Endothelial cell of umbilical vein (primary cell): ENCODE data around the gene MAPK4. TPM values are rescaled to one million over a fixed set of nuclear protein-coding genes. Genes with fewer than 3 reads are reported as not detected.

Experiments used
- BruUV-seq: library from RNA; stranded (reverse); fragments of 400-500 nt; replicated peaks from 2 replicates; lab custom pipeline; 2021; lab: Mats Ljungman, UMichigan
- CTCF ChIA-PET: fragments of 300-600, 350-600 bp; sonication (Branson Sonifier 250); formaldehyde crosslinking; loops from one replicate; lab custom pipeline; 2021; ENCODE audit warnings: antibody characterized with exemption, inconsistent platforms; lab: Charles Lee
- POLR2A ChIA-PET: fragments of 300-600, 350-600 bp; sonication (Branson Sonifier 250); formaldehyde crosslinking; loops from one replicate; lab custom pipeline; 2021; ENCODE audit warnings: antibody characterized with exemption, inconsistent platforms; lab: Charles Lee
- DNase-seq: peaks from one replicate; pipeline ENCODE4 v3.0.0-alpha.2; 2011; ENCODE audit warnings: low read depth, low spot score
- FAIRE-seq: peaks from 2 replicates; lab custom pipeline; 2011; peaks lifted over from hg19 to GRCh38; lab: Jason Lieb, UNC
- H2AFZ ChIP-seq: 2 replicates; pipeline ENCODE4 v1.6.0; 2012; ENCODE audit warnings: low read depth, low read length, control low read depth, inconsistent platforms
- H3K27ac ChIP-seq: 2 replicates; pipeline ENCODE4 v1.5.1; 2011; ENCODE audit warnings: low read depth, mild to moderate bottlenecking, control low read depth, low read length, moderate library complexity; ENCODE audit not compliant: insufficient read depth
- H3K27me3 ChIP-seq, 2 experiments: 2 replicates each; pipeline versions ENCODE4 v1.6.0 to v1.6.1; 2011; ENCODE audit warnings: low read length in 2 of 2, mixed read lengths in 1 of 2; ENCODE audit not compliant: control insufficient read depth in 2 of 2, insufficient read depth in 2 of 2
- H3K36me3 ChIP-seq, 2 experiments: 2 replicates in 1 of 2; 3 replicates in 1 of 2; pipeline ENCODE4 v1.5.1; 2011; ENCODE audit warnings: low read length in 2 of 2, mild to moderate bottlenecking in 1 of 2, moderate library complexity in 1 of 2; ENCODE audit not compliant: control insufficient read depth in 2 of 2, insufficient read depth in 2 of 2; ENCODE audit errors: extremely low read depth in 1 of 2
- H3K4me1 ChIP-seq: 3 replicates; pipeline ENCODE4 v1.5.1; 2011; ENCODE audit warnings: mild to moderate bottlenecking, low read length; ENCODE audit not compliant: control insufficient read depth, insufficient read depth; ENCODE audit errors: extremely low read depth
- H3K4me2 ChIP-seq: 2 replicates; pipeline ENCODE4 v1.6.1; 2011; ENCODE audit warnings: low read length, control low read depth, mixed read lengths; ENCODE audit not compliant: insufficient read depth
- H3K4me3 ChIP-seq, 3 experiments: fragments of 200-600 bp in 1 of 3; sonication (generic), shearing (Covaris generic) in 1 of 3; replicated peaks in 1 of 3; 2 replicates each; pipeline ENCODE4 v1.5.1; 2011 to 2016; ENCODE audit warnings: control low read depth in 3 of 3, low read length in 3 of 3, mild to moderate bottlenecking in 2 of 3, inconsistent platforms in 1 of 3, low read depth in 1 of 3, moderate library complexity in 1 of 3; ENCODE audit not compliant: insufficient read depth in 1 of 3
- H3K79me2 ChIP-seq: 2 replicates; pipeline ENCODE4 v1.6.0; 2012; ENCODE audit warnings: low read length, inconsistent platforms; ENCODE audit not compliant: control insufficient read depth, insufficient read depth
- H3K9ac ChIP-seq: replicated peaks from 2 replicates; pipeline ENCODE3; 2011; ENCODE audit warnings: low read length, control low read depth; ENCODE audit not compliant: insufficient read depth; ENCODE audit errors: extremely low read depth
- H3K9me1 ChIP-seq: replicated peaks from 3 replicates; pipeline ENCODE4 v1.6.0; 2011; ENCODE audit warnings: mild to moderate bottlenecking, low read length; ENCODE audit not compliant: control insufficient read depth, insufficient read depth; ENCODE audit errors: extremely low read depth
- H3K9me3 ChIP-seq: replicated peaks from 2 replicates; pipeline ENCODE4 v1.5.1; 2012; ENCODE audit warnings: low read length, inconsistent platforms; ENCODE audit not compliant: control insufficient read depth, insufficient read depth
- H4K20me1 ChIP-seq: replicated peaks from 2 replicates; pipeline ENCODE3; 2011; ENCODE audit warnings: mild to moderate bottlenecking, low read length; ENCODE audit not compliant: control insufficient read depth, insufficient read depth; ENCODE audit errors: extremely low read depth
- EZH2 ChIP-seq: IDR thresholded peaks from 2 replicates; pipeline ENCODE4 v1.6.1; 2012; ENCODE audit warnings: borderline replicate concordance, low read depth, mild to moderate bottlenecking, moderate library complexity, low read length, inconsistent platforms; ENCODE audit not compliant: severe bottlenecking
- FOS ChIP-seq: IDR thresholded peaks from 2 replicates; pipeline ENCODE4 v1.6.1; 2011; ENCODE audit warnings: mild to moderate bottlenecking, low read length, moderate library complexity, borderline replicate concordance; ENCODE audit not compliant: insufficient read depth
- GATA2 ChIP-seq: IDR thresholded peaks from 2 replicates; pipeline ENCODE4 v1.7.0; 2011; ENCODE audit warnings: low read depth, mild to moderate bottlenecking, moderate library complexity, mixed read lengths, low read length; ENCODE audit not compliant: insufficient read length, insufficient read depth
- JUN ChIP-seq: IDR thresholded peaks from 2 replicates; pipeline ENCODE4 v1.6.1; 2011; ENCODE audit warnings: borderline replicate concordance, low read depth; ENCODE audit not compliant: insufficient read length, insufficient read depth
- MYC ChIP-seq: IDR thresholded peaks from one replicate; pipeline ENCODE4 v1.6.1; 2011; ENCODE audit warnings: mild to moderate bottlenecking, low read depth, low read length
- POLR2A ChIP-seq: IDR thresholded peaks from 2 replicates; pipeline ENCODE4 v1.6.1; 2012; ENCODE audit warnings: low read depth, mild to moderate bottlenecking, control low read depth, low read length
- POLR2AphosphoS5 ChIP-seq: IDR thresholded peaks from 2 replicates; pipeline ENCODE4 v1.6.1; 2012; ENCODE audit warnings: low read depth, mild to moderate bottlenecking, control low read depth, low read length, moderate library complexity; ENCODE audit not compliant: insufficient read depth
- dilution Hi-C: fragments of 300-500 bp; cut with MboI; formaldehyde crosslinking; loops from one replicate; pipeline ENCODE4 v1.15.0; 2019; ENCODE audit warnings: low sequenced_read_pairs; ENCODE audit not compliant: extremely low pct_ligation_motif_present
- intact Hi-C: fragments of 100-400 bp; cut with micrococcal nuclease; formaldehyde crosslinking; loops from one replicate; pipeline ENCODE4 v1.10.0; 2022
- polyA plus RNA-seq, 4 experiments: library from polyadenylated mRNA; depleted of rRNA in 3 of 4; stranded (reverse) in 3 of 4; unstranded in 1 of 4; fragments of >200 nt; gene quantifications; 2 replicates each; pipeline versions ENCODE4 v1.2.1 to v1.2.3, GENCODE V29; 2011 to 2012; ENCODE audit warnings: missing spikeins in 1 of 4
- total RNA-seq: library from RNA; stranded (reverse); gene quantifications from 2 replicates; pipeline ENCODE4 v1.2.3, GENCODE V29; 2021
- TF ChIP-seq, protein P1 (sequence below): IDR thresholded peaks from 2 replicates; pipeline ENCODE4 v1.6.1; 2011; ENCODE audit not compliant: insufficient read depth, insufficient read length
- TF ChIP-seq, protein P2 (sequence below), 2 donors: IDR thresholded peaks; 1 replicate in 1 of 2; 2 replicates in 1 of 2; pipeline ENCODE4 v1.5.1; 2011; ENCODE audit warnings: low read length in 2 of 2, mild to moderate bottlenecking in 2 of 2, moderate library complexity in 2 of 2, control low read depth in 1 of 2, inconsistent platforms in 1 of 2, low read depth in 1 of 2; ENCODE audit not compliant: insufficient read depth in 1 of 2; ENCODE audit errors: extremely low read depth in 1 of 2

MAPK4 gene
- total and polyA plus RNA-seq, 2 donors (not counting 3 experiments of a cell fraction or from before 2014, with no cell fraction given), result not detected

- no peak overlapping the region for H3K9ac ChIP-seq
- H3K79me2 ChIP-seq, result no peaks in the 10 kb centered on the region
- no peak overlapping the region for H3K4me2 ChIP-seq
- no peak overlapping the region for H3K27ac ChIP-seq
- POLR2A ChIA-PET, result no interaction called here
- BruUV-seq, result no TSS peak
- no peaks in the 10 kb centered on the region for H3K9me3 ChIP-seq
- DNase-seq (no peak), FAIRE-seq (no peak)
- H3K4me3 ChIP-seq, result no peak overlapping the region
- no peaks in the 10 kb centered on the region for H3K27me3 ChIP-seq
- H3K9me1 ChIP-seq, result no peaks in the 10 kb centered on the region
- no peak for TF ChIP-seq EZH2
- TF ChIP-seq, protein P1, sequence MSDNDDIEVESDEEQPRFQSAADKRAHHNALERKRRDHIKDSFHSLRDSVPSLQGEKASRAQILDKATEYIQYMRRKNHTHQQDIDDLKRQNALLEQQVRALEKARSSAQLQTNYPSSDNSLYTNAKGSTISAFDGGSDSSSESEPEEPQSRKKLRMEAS, result no peak
- CTCF ChIA-PET, result no interaction called here
- H4K20me1 ChIP-seq, result no peaks in the 10 kb centered on the region
- no peak overlapping the region for H2AFZ ChIP-seq
- no peaks in the 10 kb centered on the region for H3K36me3 ChIP-seq
- dilution Hi-C loops, result no loop called here
- H3K4me1 ChIP-seq, result no peaks in the 10 kb centered on the region
- intact Hi-C loops, result no loop called here
Measured at GRCh38 chr18:50518787-50519546, 40.9 kb upstream of the MAPK4 start.

GRCh38 chr18:50523165-50523564 is 36.7 kb upstream of the MAPK4 start:
- no peak for FAIRE-seq

More at GRCh38 chr18:50523165-50523564, 36.7 kb upstream of the MAPK4 start:
- no peak overlapping the region for H3K27ac ChIP-seq
- no peak overlapping the region for H2AFZ ChIP-seq
- H3K79me2 ChIP-seq, result no peaks in the 10 kb centered on the region
- H3K4me3 ChIP-seq, result no peak overlapping the region
- no peak for TF ChIP-seq JUN
- TF ChIP-seq POLR2AphosphoS5, result no peak
- no peak for TF ChIP-seq POLR2A
- TF ChIP-seq EZH2, result no peak
- no peak for TF ChIP-seq MYC
- TF ChIP-seq GATA2, result no peak
- TF ChIP-seq FOS, result no peak
- TF ChIP-seq, protein P2, sequence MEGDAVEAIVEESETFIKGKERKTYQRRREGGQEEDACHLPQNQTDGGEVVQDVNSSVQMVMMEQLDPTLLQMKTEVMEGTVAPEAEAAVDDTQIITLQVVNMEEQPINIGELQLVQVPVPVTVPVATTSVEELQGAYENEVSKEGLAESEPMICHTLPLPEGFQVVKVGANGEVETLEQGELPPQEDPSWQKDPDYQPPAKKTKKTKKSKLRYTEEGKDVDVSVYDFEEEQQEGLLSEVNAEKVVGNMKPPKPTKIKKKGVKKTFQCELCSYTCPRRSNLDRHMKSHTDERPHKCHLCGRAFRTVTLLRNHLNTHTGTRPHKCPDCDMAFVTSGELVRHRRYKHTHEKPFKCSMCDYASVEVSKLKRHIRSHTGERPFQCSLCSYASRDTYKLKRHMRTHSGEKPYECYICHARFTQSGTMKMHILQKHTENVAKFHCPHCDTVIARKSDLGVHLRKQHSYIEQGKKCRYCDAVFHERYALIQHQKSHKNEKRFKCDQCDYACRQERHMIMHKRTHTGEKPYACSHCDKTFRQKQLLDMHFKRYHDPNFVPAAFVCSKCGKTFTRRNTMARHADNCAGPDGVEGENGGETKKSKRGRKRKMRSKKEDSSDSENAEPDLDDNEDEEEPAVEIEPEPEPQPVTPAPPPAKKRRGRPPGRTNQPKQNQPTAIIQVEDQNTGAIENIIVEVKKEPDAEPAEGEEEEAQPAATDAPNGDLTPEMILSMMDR (IDR thresholded peaks at IDR 0.05; ENCODE audit: extremely low read depth in 1 of 2, insufficient read depth in 1 of 2, low read depth in 1 of 2, low read length in 2 of 2), result no peak
- TF ChIP-seq, protein P1, result no peak
- no peaks in the 10 kb centered on the region for H3K36me3 ChIP-seq
- H3K9me1 ChIP-seq, result no peaks in the 10 kb centered on the region
- H3K9ac ChIP-seq, result no peak overlapping the region
- no peaks in the 10 kb centered on the region for H4K20me1 ChIP-seq
- H3K9me3 ChIP-seq, result peaks cover 1% of the 10 kb centered on the region
- H3K4me1 ChIP-seq, result no peaks in the 10 kb centered on the region
- POLR2A ChIA-PET, result no interaction called here
- H3K4me2 ChIP-seq, result no peak overlapping the region
- dilution Hi-C loops, result no loop called here
- CTCF ChIA-PET, result interaction anchor here (1.1 kb wide), 1 partner anchor 12 kb away, joined by 3 read pairs; no protein-coding TSS in a partner anchor
- no peaks in the 10 kb centered on the region for H3K27me3 ChIP-seq
- no peak for DNase-seq
- intact Hi-C loops, result no loop called here
- no TSS peak for BruUV-seq
